Smooth muscle cell (in vitro differentiated cells): ENCODE measurements around the gene DHX40. TPM values are rescaled to one million over a fixed set of nuclear protein-coding genes. Genes with fewer than 3 reads are reported as not detected.

Experiments used
- DNase-seq: peaks from one replicate; lab custom pipeline; 2025; ENCODE audit not compliant: unreplicated experiment; lab: John Stamatoyannopoulos, UW
- H2AFZ ChIP-seq: fragments of 200-600 bp; sonication (generic); 2 replicates; pipeline ENCODE4 v1.6.0; 2016; ENCODE audit warnings: antibody characterized with exemption, low read depth, mild to moderate bottlenecking
- H3F3A ChIP-seq: fragments of 200-600 bp; sonication (generic); 2 replicates; pipeline ENCODE4 v1.6.0; 2017; ENCODE audit warnings: antibody characterized with exemption, low read depth
- H3K27ac ChIP-seq: fragments of 200-600 bp; sonication (generic); 2 replicates; pipeline ENCODE4 v1.5.1; 2016; ENCODE audit warnings: low read depth, mild to moderate bottlenecking
- H3K27me3 ChIP-seq: fragments of 200-600 bp; sonication (generic); 2 replicates; pipeline ENCODE4 v1.6.1; 2016; ENCODE audit warnings: low read depth, mild to moderate bottlenecking
- H3K36me3 ChIP-seq: fragments of 200-600 bp; sonication (generic); 2 replicates; pipeline ENCODE4 v1.5.1; 2016; ENCODE audit warnings: low read depth
- H3K4me1 ChIP-seq: fragments of 200-600 bp; sonication (generic); 2 replicates; pipeline ENCODE4 v1.5.1; 2016; ENCODE audit warnings: low read depth
- H3K4me2 ChIP-seq: fragments of 200-600 bp; sonication (generic); 2 replicates; pipeline ENCODE4 v1.6.0; 2016; ENCODE audit warnings: mild to moderate bottlenecking
- H3K4me3 ChIP-seq: fragments of 200-600 bp; sonication (generic); 2 replicates; pipeline ENCODE4 v1.5.1; 2016; ENCODE audit warnings: mild to moderate bottlenecking
- H3K79me2 ChIP-seq: fragments of 200-600 bp; sonication (generic); 2 replicates; pipeline ENCODE4 v1.6.0; 2016; ENCODE audit warnings: low read depth, mild to moderate bottlenecking
- H3K9ac ChIP-seq: fragments of 200-600 bp; sonication (generic); 2 replicates; pipeline ENCODE4 v1.6.0; 2016; ENCODE audit warnings: low read depth
- H3K9me3 ChIP-seq: fragments of 200-600 bp; sonication (generic); replicated peaks from 2 replicates; pipeline ENCODE4 v1.5.1; 2016; ENCODE audit warnings: low read depth
- H4K20me1 ChIP-seq: fragments of 200-600 bp; sonication (generic); 2 replicates; pipeline ENCODE4 v1.6.0; 2016; ENCODE audit warnings: low read depth
- CTCF ChIP-seq: fragments of 200-600 bp; sonication (generic); IDR thresholded peaks from 2 replicates; pipeline ENCODE4 v1.5.1; 2017; ENCODE audit warnings: borderline replicate concordance, mild to moderate bottlenecking, antibody characterized with exemption; ENCODE audit not compliant: insufficient read depth, poor library complexity, severe bottlenecking
- WGBS: methylation state at CpG from one replicate; pipeline ENCODE4 v1.1.7; 2016; ENCODE audit warnings: low lambda C conversion rate; 5-methylcytosine and 5-hydroxymethylcytosine counted together
- polyA plus RNA-seq: library from polyadenylated mRNA; unstranded; fragments of >200 nt; fragmentation: Nextera tagmentation; extraction: Ambion mirVana; gene quantifications from 2 replicates; pipeline ENCODE4 v1.2.1, GENCODE V29; 2016
- total RNA-seq: library from RNA; depleted of rRNA; stranded (reverse); fragments of >200 nt; gene quantifications from 2 replicates; pipeline ENCODE4 v1.2.3, GENCODE V29; 2014

Gene DHX40
- total RNA-seq (44.7 and 52.3 TPM in 2 replicates), polyA plus RNA-seq (10.8 and 16.5 TPM in 2 replicates)

GRCh38 chr17:59565171-59565958 lies at the start of gene DHX40:
TSS of gene DHX40 (plus strand) at chr17:59565610. CDS start at chr17:59565672, 62 bp downstream.
- H3K27me3 ChIP-seq, result no peaks in the 10 kb centered on the region
- H3K4me2 ChIP-seq, result peak within 1 kb of the TSS; percentile 83
- peak; percentile 58 for DNase-seq
- peak within 1 kb of the TSS; percentile 97 for H3K4me3 ChIP-seq
- no peaks in the 10 kb centered on the region for H3F3A ChIP-seq
- H2AFZ ChIP-seq, result peak within 1 kb of the TSS; percentile 99
- peak within 1 kb of the TSS; percentile 89 for H3K9ac ChIP-seq
- H3K4me1 ChIP-seq, result peaks cover 3% of the 10 kb centered on the region
- H3K79me2 ChIP-seq, result peaks cover 30% of the 10 kb centered on the region
- H3K9me3 ChIP-seq, result no peaks in the 10 kb centered on the region
- WGBS, result 9% methylated on average over 62 of the region's 62 CpGs
- no peak for TF ChIP-seq CTCF
- no peaks in the 10 kb centered on the region for H3K36me3 ChIP-seq
- H4K20me1 ChIP-seq, result no peaks in the 10 kb centered on the region
- H3K27ac ChIP-seq, result peak within 1 kb of the TSS; percentile 80

GRCh38 chr17:59516451-59516850 lies 49.0 kb upstream of the DHX40 start:
- H3F3A ChIP-seq, result no peaks in the 10 kb centered on the region
- H3K9ac ChIP-seq, result no peak overlapping the region
- no peak for TF ChIP-seq CTCF
- no peaks in the 10 kb centered on the region for H4K20me1 ChIP-seq
- no peak overlapping the region for H3K27ac ChIP-seq
- no peak for DNase-seq
- no peak overlapping the region for H3K4me2 ChIP-seq
- H3K36me3 ChIP-seq, result no peaks in the 10 kb centered on the region
- H3K27me3 ChIP-seq, result no peaks in the 10 kb centered on the region
- H3K4me1 ChIP-seq, result peaks cover 5% of the 10 kb centered on the region
- H3K9me3 ChIP-seq, result no peaks in the 10 kb centered on the region
- no peak overlapping the region for H3K4me3 ChIP-seq
- no peak overlapping the region for H2AFZ ChIP-seq
- WGBS, result 89% methylated on average over 2 of the region's 2 CpGs
- H3K79me2 ChIP-seq, result no peaks in the 10 kb centered on the region

GRCh38 chr17:59519132-59519531 lies 46.3 kb upstream of the DHX40 start:
- 95% methylated on average over 2 of the region's 2 CpGs for WGBS
- Histone ChIP-seq H3K79me2 (no peaks in the 10 kb centered on the region), H2AFZ (no peak overlapping the region), H3K9ac (no peak overlapping the region), H3K9me3 (no peaks in the 10 kb centered on the region), H4K20me1 (no peaks in the 10 kb centered on the region), H3K4me1 (peaks cover 1% of the 10 kb centered on the region), H3K36me3 (no peaks in the 10 kb centered on the region), H3K27ac (no peak overlapping the region), H3K4me2 (no peak overlapping the region), H3K27me3 (no peaks in the 10 kb centered on the region), H3K4me3 (no peak overlapping the region), H3F3A (no peaks in the 10 kb centered on the region)
- no peak for DNase-seq
- TF ChIP-seq CTCF, result no peak

- H3K4me2 ChIP-seq, result no peak overlapping the region
- H3K79me2 ChIP-seq, result no peaks in the 10 kb centered on the region
- no peak overlapping the region for H3K9ac ChIP-seq
- no peak overlapping the region for H3K4me3 ChIP-seq
- no peaks in the 10 kb centered on the region for H3K9me3 ChIP-seq
- no peaks in the 10 kb centered on the region for H3K36me3 ChIP-seq
- H3K27me3 ChIP-seq, result no peaks in the 10 kb centered on the region
- TF ChIP-seq CTCF, result no peak
- WGBS, result 87% methylated on average over 5 of the region's 5 CpGs
- no peak for DNase-seq
- no peaks in the 10 kb centered on the region for H4K20me1 ChIP-seq
- no peaks in the 10 kb centered on the region for H3K4me1 ChIP-seq
- H2AFZ ChIP-seq, result no peak overlapping the region
- no peak overlapping the region for H3K27ac ChIP-seq
- no peaks in the 10 kb centered on the region for H3F3A ChIP-seq
Observed at GRCh38 chr17:59520251-59520650, 45.2 kb upstream of the DHX40 start.
